Right hindlimb (tissue), 1 donor: Measurements from ENCODE around the gene KCNQ2.

Source experiments
- DNase-seq: peaks from one replicate; pipeline ENCODE4 v3.0.0-alpha.2; 2018

The KCNQ2 gene

DNA sequence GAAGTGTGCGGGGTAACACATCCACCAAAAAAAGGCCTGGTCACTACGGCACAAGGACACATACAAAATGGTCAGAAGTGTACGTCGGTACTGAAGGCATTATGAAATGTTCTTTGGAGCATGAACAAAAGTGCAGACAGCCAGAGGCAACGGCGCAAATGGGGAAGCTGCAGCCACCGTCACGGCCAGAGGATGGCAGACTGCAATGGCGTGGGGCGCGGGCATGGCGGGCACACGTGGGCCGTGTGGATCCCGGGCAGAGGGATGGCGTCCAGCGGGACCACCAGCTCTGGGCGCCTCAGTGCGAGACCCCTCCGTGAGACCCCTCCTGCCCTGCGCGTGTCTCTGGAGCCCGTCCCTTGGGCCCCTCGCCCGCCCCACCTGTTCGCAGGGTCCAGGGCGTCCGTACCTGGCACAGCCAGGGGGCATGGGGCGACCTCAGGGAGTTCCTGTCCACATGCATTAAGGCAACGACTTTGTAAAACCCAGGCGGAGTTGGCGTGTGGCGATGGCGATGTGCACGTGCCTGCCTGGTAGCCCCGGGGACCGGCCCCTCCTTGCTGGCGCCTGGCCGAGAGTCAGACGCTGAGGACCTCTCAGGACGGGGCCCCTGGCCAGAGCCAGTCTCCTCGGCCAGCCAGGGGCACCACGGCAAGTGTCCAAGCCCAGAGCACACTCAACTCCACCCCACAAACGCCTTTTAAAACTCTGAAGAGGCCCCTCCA is 71.8 kb downstream of the KCNQ2 start:
- DNase-seq, result no peak

DNA sequence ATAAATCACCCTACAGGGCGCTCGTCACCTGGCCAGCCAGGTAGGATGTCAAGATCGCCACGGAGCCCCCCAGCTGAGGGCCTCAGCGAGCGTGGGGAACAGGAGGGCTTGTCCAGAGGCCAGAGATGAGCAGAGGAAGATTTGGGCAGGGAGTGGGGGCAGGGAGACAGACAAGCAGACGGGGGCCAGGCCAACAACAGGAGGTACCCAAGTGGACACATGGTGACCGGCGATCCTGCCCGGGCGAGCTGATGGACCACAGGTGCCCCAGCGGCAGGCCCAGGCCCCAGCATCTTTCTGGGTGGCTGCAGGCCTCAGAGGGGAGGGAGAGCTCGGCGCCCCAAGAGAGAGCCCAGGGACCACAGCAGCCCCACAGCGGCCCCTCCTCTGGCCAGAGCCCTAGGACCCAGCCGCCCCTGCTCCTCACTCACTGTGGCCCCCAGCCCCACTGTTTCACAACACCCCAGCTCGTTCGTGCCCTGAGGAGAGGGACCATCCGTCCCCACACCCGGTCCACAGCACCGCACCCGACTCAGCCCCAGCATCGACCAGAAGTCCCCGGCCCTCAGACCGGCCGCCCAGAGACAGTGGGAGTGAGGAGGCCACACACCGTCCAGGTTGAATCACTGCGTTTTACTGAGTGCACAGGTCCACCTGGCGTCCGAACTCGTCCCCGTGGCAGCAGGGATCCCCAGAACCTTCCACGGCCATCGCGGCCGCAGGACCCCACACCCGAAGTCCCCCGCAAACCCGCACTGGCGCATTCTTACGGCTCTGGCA is 72.7 kb downstream of the KCNQ2 start:
- DNase-seq, result no peak

DNA sequence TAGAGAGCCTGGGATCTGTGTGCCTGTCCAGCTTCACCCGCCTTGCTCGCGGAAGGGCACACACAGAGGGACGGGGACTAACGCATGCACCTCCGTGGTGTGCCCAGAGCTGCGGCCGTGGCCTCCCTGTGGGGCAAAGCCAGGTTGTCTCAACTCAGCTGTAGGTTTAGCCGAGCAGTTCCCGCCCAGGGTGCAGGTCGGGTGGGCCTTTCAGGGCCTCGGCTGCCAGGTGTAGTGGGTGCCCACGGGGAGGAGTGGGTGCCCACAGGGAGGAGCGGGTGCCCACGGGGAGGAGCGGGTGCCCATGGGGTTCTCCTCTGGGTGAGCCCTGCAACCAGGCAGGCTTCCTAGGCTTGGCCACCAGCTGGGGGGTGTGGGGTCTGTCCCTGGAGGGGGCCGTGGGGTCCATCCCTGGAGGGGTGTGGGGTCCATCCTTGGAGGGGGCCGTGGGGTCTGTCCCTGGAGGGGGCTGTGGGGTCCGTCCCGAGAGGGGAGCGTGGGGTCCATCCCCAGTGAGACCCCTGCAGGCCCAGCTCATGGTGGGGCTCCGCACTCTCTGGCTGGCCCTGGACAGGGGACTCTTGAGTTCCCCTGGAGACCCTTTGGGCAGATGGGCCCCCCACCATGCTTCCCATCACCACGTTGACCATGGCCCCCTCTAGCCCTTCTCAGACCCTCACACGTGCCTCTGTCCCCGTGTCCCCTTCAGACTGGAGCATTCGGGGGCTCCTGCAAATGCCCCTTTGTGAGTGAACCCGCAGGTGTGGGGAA is 73.5 kb downstream of the KCNQ2 start:
- DNase-seq, result no peak

DNA sequence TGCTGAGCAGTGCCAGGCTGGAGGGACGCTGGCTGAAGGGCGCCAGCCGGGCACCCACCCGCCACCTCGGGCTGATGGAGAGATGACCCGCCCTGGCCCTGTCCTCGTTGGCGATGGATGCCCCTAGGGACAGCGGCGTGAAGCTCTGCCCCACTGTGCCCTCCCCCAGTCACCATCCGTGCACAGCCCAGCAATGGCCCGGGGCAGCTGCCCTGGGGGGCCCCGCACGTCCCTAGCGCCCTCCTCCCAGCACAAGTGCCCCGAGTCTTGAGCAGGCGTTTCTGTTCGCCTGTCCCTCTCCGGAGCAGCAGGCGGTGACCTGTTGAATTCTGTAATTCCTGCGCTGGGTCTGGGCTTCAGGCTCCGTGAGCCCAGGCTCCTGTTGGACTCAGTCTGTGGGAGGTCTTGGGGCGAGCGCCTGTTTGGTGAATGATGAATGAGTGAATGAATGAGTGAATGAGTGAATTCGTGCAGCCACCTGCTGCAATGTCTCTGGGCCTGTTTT is 74.5 kb downstream of the KCNQ2 start:
- no peak for DNase-seq

DNA sequence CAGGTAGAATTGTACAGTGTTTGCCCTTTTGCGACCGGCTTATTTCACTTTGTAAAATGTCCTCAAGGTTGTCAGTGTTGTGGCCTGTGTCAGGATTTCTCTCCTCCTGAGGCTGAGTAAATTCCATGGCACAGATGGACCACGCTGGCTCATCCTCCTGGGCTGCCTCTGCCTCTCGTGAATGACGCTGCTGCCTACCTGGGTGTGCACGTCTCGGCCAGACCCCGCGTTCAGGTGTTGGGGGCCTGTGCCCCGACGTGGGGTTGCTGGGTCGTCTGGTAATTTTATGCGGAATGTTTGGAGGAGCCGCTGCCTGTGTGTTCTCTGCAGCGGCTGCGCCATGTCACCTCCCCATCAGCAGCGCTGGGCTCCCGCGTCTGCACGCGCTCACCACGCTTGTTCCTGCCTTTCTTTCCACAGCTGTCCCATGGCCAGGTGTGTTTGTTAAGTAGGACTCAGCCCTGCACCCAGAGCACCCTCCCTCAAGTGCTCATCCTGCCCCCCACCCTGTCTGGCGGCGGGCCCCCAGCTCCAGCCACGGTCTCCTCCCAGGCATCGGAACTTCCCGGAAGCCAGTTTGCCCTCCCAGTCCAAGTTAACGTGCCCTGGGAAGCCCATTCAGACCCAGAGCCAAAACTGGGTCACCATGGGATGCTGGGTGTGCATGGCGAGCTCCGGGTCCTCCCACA is 75.2 kb downstream of the KCNQ2 start:
- DNase-seq, result no peak

DNA sequence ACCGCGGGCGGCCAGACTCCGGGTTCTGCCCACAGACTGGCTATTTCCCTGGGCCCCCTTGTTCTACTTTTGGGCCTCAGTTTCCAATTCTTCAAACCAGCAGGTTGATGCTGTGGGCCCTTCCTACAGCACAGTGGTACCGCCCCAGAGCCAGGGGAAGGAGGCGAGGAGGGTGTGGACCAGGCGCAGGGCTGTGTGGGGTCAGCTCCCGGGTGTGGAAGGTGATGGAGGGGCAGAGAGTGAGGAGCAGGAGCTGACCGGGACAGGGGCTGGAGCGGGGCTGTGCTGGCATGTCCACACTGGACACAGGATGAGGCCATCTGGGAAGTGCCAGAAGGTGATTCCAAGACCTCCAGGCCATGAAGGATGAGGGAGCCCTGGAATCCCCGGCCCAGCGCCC is 76.2 kb downstream of the KCNQ2 start:
- no peak for DNase-seq

DNA sequence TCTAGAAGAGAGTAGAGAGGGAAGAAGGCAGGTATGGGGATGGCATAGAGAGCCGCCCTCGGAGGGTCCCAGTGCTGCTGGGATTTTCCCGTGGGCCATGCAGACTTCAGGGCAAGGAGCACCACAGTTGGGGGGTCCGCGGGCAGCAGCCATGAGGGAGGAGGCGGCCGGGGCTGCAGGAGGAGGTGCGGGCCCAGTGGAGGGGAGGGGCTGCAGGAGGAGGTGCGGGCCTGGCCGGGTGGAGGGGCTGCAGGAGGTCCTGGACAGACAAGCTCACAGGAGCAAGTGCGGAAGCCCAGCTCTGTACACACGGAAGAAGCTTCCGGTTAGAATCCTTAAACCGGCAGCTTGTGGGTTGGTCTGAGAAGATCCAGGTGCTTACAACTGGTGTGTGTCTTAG is 76.7 kb downstream of the KCNQ2 start:
- no peak for DNase-seq

DNA sequence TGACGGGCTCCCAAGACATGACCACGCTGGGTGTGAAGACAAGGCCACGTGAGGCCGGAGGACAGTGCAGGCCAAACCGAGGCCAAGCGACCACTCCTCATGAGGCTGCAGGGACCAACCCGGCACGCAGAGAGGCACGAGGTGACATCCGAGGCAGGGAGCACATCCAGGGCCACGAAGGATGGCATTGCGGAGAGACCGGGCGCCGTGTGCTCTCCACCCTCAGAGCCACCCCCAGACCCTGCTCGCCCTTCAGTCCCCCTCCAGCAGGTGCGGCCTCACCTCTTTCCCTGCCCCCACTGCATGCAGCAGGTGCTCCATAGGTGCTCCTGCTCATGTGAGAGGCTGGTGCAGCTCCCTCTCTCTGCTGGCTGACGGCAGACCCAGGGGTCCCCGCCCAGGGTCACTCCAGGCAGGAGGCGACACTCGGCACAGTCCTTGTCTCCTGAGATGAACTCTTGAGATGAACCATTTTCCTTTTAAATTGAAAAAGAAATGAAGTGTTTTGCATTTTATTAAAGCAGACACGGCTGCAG is 77.5 kb downstream of the KCNQ2 start:
- DNase-seq, result no peak

DNA sequence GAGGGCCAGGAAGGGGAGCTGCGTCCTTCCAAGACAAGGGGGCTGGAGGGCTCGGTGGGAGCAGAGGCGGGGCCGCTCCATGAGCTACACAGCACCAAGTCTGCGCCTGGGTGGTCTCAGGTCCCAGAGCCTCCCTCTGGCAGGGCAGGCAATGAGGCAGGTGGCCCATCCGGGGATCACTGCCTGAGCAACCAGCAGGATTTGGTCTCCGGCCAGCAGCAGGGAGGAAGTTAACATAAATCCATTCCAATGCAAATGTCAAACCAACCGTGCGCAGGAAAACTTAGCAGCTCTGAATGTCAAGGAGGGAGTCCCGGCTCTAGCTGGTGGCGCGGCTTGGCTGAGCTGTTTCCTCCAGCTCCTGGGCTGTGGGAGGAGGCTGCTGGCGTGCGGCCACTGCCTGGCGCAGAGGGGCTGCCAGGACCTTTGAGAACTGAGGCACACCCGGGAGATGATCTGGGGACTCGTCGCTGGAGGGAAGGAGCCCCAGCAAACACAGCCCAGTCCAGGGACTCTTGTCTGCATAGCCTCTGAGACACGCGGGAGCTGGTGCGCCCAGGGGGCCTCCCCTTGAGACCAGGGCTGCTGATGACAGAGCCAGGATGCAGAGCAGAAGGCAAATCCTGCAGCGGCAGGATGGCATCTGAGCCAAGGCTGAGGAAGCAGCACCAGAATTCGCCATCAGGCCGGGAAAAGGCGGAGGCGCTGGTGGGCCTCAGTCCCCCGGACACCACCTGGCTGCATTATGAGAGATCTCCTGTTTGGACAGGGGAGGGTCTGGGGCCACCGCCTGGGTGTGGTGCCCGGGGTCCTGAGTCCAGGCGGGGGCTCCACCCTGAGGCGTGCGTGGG is 78.2 kb downstream of the KCNQ2 start:
- peak; percentile 56 for DNase-seq

DNA sequence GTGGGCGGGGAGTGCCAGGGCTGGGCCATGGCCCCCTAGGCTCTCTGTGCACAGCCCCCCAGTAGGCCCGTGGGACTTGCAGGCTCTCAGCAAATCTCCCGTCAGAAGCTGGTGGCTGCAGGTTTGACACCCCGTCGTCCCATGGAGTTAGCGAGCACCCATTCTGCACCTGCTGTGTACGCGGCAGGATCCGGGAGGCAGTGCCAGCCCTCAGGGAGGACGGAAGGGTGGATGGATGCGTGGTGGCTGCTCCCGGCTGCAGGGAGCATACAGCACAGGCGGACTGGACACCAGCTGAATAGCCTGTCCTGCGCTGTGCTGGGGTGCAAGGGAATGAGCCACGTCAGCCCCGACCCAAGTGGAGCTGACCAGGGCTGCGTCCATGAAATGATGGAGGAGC is 78.9 kb downstream of the KCNQ2 start:
- DNase-seq, result no peak

DNA sequence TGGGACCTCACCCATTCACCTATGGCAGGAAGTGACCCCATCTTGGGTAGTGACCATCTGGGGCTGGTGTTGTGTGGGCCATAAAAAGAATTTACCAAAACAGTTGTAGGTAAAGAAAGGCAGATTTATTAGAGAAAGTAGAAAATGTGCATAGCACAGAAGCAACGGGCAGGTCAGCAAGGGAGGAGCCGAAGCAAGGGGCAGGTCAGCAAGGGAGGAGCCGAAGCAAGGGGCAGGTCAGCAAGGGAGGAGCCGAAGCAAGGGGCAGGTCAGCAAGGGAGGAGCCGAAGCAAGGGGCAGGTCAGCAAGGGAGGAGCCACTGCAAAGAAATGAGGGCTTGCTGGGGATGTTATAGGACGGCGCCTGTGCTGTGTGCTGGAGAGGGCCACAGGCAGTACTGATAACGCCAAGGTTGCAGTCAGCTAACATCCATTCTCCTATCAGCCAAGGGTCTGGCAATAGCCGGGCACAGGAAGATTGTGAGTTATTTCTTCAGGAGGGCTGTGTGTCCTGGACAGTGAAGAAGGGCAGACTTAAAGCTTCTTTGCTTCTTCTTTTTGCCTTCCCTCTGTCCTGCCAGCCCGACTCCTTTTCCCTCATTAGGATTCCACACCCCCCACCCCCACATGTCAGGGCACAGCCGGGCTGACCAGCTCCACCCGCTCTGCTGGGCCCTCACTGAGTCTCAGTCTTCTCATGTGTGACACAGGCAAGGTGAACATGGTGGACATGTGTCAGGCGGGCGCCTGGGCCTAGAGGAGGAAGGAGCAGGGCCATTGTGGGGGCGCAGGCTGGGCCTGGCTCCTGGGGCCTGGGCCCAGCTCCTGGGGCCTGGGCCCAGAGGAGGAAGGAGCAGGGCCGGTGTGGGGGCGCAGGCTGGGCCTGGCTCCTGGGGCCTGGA is 79.7 kb downstream of the KCNQ2 start:
- no peak for DNase-seq

DNA sequence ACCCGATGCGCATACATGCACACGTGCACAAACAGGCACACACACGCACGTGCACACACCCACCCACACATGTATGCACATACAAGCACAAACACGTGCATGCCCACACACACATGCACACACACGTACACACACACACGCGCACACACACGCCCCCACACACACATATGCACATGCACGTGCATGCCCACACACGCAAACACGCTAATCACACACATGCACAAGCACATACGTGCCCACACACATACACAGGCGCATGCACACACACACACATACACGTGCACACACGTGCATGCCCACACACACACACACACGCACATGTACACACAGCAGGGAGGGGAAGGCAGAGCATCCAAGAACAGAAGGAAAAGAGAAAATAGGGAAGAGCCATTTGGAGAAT is 84.5 kb downstream of the KCNQ2 start:
- DNase-seq, result no peak

DNA sequence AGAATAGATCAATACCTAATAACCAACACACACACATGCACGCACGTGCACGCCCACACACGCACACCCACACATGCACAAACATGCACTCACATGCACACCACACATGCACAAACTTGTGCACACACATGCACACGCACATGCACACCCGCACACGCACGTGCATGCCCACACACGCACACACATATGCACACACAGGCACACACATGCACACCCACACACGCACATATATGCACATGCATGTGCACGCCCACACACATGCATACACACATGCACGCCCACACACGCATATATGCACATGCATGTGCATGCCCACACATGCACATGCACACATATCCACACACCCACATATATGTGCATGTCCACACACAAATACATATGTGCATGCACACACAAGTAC is 85.1 kb downstream of the KCNQ2 start:
- DNase-seq, result no peak

DNA sequence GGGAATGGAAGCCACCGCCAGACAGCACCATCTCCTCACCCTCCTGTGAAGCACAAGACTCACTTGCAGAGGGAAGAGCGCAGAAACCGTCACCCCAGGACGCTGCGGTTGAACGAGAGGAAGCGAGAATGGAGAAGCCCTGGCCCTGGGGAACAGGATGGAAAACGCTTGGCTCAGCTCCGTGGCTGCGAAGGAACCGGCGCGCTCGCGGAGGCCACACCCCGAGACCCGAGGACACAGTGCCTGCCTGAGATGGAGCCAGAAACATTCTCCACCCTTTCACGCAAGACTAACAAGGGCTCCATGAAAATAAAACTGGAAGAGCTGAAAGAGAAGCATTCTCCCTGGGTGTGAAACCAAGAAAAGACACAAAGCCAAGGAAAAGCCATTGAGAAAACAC is 86.0 kb downstream of the KCNQ2 start:
- no peak for DNase-seq

DNA sequence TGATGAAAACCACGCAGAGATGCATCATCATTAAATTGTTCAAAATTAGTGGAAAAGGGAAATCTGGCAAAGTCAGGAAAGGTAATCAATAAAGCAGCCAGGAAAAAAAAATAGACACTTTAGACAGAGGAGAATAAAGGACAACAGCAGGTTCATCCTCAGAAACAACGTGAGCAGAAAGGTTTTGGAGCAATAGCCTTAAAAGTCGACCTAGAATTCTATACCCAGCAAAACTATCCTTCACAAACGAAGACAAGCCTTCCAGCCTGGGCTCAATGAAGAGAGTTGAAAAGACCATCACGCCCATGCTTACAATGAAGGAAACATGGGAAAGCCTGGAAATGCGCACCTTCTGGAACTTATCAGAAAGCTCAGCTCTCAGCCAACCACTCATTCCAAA is 86.6 kb downstream of the KCNQ2 start:
- no peak for DNase-seq

DNA sequence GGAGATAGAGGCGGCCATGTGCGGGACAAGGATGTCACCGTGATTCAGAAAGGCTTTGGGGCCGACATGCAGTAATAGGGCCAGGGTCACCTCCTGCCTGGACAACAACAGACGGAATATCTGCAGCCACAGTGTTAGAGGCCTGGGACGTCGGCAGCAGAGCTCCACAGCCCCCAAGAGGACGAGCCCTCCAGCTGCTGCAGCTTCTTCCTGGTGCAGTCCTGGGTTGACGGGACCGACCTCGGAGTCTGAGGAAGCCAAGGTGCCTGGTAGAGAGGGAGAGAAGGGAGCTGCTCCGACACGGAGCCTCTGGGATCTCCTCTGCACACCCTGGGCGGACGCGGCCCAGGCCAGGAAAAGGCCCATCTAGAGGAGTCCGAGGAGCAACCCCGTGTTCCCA is 88.1 kb downstream of the KCNQ2 start:
- no peak for DNase-seq

DNA sequence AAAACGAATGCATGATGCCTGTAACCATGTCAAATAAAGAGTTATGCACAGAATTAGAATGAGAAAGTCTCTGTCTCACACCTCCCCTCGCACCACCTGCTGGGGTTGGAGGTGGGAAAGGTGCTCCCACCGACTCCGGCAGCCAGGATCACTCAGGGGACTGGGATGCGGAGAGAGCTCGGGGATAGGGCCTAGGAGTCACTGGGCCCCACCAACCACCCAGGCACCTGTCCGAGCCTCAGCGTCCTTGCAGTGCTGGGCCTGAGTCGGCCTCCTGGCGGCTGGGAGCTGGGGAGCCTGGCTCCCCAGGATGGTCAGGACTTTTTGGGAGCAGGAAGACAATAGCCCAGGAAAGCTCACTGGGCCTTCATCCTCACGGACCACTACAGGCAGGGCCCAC is 88.9 kb downstream of the KCNQ2 start:
- DNase-seq, result no peak

DNA sequence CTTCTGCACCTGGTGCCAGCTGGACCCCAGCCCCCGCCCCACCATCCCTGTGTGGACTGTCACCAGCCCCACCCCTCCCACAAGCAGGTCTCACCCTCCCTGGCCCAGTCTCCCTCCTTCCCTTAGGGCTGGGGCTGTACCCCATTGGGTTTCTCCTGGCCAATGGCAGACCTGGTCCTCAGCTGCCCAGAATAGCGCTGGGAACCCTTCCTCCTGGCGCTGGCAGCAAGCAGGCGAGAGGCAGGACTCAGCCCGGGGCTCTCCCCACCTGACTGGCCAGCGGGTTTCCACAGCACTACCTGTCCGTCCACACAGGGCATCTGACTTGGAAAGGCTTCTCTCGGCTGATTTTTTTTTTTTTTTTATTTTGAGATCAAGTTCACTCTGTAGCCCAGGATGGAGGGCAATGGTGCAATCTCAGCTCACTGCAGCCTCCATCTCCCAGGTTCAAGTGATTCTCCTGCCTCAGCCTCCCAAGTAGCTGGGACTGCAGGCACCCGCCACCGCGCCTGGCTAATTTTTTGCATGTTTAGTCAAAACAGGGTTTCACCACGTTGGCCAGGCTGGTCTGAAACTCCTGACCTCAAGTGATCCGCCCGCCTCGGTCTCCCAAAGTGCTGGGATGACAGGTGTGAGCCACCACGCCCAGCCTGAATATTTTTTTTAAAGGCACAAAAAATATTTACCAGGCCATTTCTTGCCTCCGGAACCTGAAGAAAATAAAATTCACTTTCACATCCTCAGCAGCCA is 89.7 kb downstream of the KCNQ2 start:
- no peak for DNase-seq

DNA sequence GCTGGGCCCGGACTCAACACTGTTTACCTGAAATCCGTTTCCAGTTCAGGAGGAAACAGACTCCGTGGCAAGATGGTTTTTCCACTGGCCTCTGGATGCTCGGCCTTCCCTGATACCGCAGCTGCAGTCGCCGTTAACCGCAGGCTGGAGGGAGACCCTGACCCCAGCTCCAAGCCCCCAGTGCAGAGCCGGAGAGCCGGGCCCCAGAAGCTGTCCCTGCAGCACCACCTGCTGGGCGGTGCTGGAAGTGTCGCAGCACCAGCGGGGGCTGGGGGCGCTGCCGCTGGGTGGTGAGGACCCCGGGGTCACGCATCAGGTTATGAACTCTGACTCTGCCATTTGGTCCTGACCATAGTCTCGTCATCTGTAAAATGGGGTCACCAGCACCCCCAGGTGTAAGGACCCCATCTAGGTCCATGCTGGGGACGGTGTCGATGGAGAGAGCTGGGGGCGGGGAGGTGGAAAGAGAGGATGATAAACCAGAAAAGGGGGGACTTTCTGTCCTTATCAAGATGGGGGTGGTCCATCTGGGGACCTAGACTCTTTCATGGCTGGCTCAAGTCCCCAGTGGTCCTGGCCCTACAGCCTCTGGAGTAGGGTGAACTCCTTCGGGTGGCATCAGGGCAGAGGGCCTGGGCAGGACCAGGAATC is 90.5 kb downstream of the KCNQ2 start:
- DNase-seq, result no peak
